ENCODE data around the gene PGC.

The PGC gene

GRCh38 chr6:41724228-41724580, 23.0 kb downstream of the PGC start:
- no peak overlapping the region for H3K4me3 Mint-ChIP-seq
- H3K27me3 Mint-ChIP-seq (ENCODE audit: low read depth) = no peaks in the 10 kb centered on the region
- H3K4me1 Mint-ChIP-seq (ENCODE audit: low read depth) = peaks cover 2% of the 10 kb centered on the region
- H3K9me3 Mint-ChIP-seq = no peaks in the 10 kb centered on the region
- no peak overlapping the region for H3K27ac Mint-ChIP-seq
- no peak for DNase-seq (ENCODE audit: low spot score)
- no peaks in the 10 kb centered on the region for H3K36me3 Mint-ChIP-seq (ENCODE audit: low read depth)

- Mint-ChIP-seq H3K27me3 (ENCODE audit: low read depth) (no peaks in the 10 kb centered on the region), H3K27ac (no peak overlapping the region), H3K36me3 (ENCODE audit: low read depth) (no peaks in the 10 kb centered on the region), H3K4me1 (ENCODE audit: low read depth) (peaks cover 2% of the 10 kb centered on the region), H3K9me3 (no peaks in the 10 kb centered on the region), H3K4me3 (no peak overlapping the region)
- no peak for DNase-seq (ENCODE audit: low spot score)
Measured at GRCh38 chr6:41723530-41724227, 23.5 kb downstream of the PGC start.

- DNase-seq (ENCODE audit: low spot score) = no peak
- Mint-ChIP-seq H3K4me3 (no peak overlapping the region), H3K36me3 (ENCODE audit: low read depth) (no peaks in the 10 kb centered on the region), H3K4me1 (ENCODE audit: low read depth) (peaks cover 2% of the 10 kb centered on the region), H3K9me3 (no peaks in the 10 kb centered on the region), H3K27ac (no peak overlapping the region), H3K27me3 (ENCODE audit: low read depth) (no peaks in the 10 kb centered on the region)
Measured at GRCh38 chr6:41722969-41723529, 24.1 kb downstream of the PGC start.

- H3K9me3 Mint-ChIP-seq = no peaks in the 10 kb centered on the region
- no peak overlapping the region for H3K27ac Mint-ChIP-seq
Measured at GRCh38 chr6:41721414-41721813, 25.8 kb downstream of the PGC start.

GRCh38 chr6:41720783-41721182, 26.4 kb downstream of the PGC start:
- H3K27ac Mint-ChIP-seq = no peak overlapping the region
- no peak overlapping the region for H3K4me3 Mint-ChIP-seq
- no peaks in the 10 kb centered on the region for H3K36me3 Mint-ChIP-seq (ENCODE audit: low read depth)
- H3K9me3 Mint-ChIP-seq = no peaks in the 10 kb centered on the region
- H3K4me1 Mint-ChIP-seq (ENCODE audit: low read depth) = peaks cover 3% of the 10 kb centered on the region
- H3K27me3 Mint-ChIP-seq (ENCODE audit: low read depth) = no peaks in the 10 kb centered on the region
- no peak for DNase-seq (ENCODE audit: low spot score)

More at GRCh38 chr6:41721414-41721813, 25.8 kb downstream of the PGC start:
- H3K27me3 Mint-ChIP-seq (ENCODE audit: low read depth) = no peaks in the 10 kb centered on the region
- no peak overlapping the region for H3K4me3 Mint-ChIP-seq
- H3K36me3 Mint-ChIP-seq (ENCODE audit: low read depth) = no peaks in the 10 kb centered on the region
- no peaks in the 10 kb centered on the region for H3K4me1 Mint-ChIP-seq (ENCODE audit: low read depth)
- no peak for DNase-seq (ENCODE audit: low spot score)

- Mint-ChIP-seq H3K9me3 (no peaks in the 10 kb centered on the region), H3K27me3 (ENCODE audit: low read depth) (no peaks in the 10 kb centered on the region), H3K4me1 (ENCODE audit: low read depth) (peaks cover 6% of the 10 kb centered on the region), H3K27ac (no peak overlapping the region), H3K36me3 (ENCODE audit: low read depth) (no peaks in the 10 kb centered on the region), H3K4me3 (no peak overlapping the region)
- no peak for DNase-seq (ENCODE audit: low spot score)
Measured at GRCh38 chr6:41720262-41720620, 27.0 kb downstream of the PGC start.

GRCh38 chr6:41719436-41720261, 27.5 kb downstream of the PGC start:
- H3K27me3 Mint-ChIP-seq (ENCODE audit: low read depth) = no peaks in the 10 kb centered on the region

GRCh38 chr6:41718828-41719227, 28.4 kb downstream of the PGC start:
- DNase-seq (ENCODE audit: low spot score) = no peak
- H3K27ac Mint-ChIP-seq = no peak overlapping the region
- no peaks in the 10 kb centered on the region for H3K9me3 Mint-ChIP-seq
- H3K4me3 Mint-ChIP-seq = no peak overlapping the region
- H3K36me3 Mint-ChIP-seq (ENCODE audit: low read depth) = no peaks in the 10 kb centered on the region
- H3K4me1 Mint-ChIP-seq (ENCODE audit: low read depth) = peaks cover 6% of the 10 kb centered on the region
- no peaks in the 10 kb centered on the region for H3K27me3 Mint-ChIP-seq (ENCODE audit: low read depth)

More at GRCh38 chr6:41719436-41720261, 27.5 kb downstream of the PGC start:
- Mint-ChIP-seq H3K4me3 (no peak overlapping the region), H3K36me3 (ENCODE audit: low read depth) (no peaks in the 10 kb centered on the region), H3K9me3 (no peaks in the 10 kb centered on the region), H3K4me1 (ENCODE audit: low read depth) (peaks cover 6% of the 10 kb centered on the region), H3K27ac (no peak overlapping the region)
- DNase-seq (ENCODE audit: low spot score) = no peak

GRCh38 chr6:41717392-41717736, 29.8 kb downstream of the PGC start:
- H3K9me3 Mint-ChIP-seq = no peaks in the 10 kb centered on the region
- H3K4me1 Mint-ChIP-seq (ENCODE audit: low read depth) = peaks cover 6% of the 10 kb centered on the region
- H3K27me3 Mint-ChIP-seq (ENCODE audit: low read depth) = no peaks in the 10 kb centered on the region
- DNase-seq (ENCODE audit: low spot score) = no peak
- H3K4me3 Mint-ChIP-seq = no peak overlapping the region
- no peaks in the 10 kb centered on the region for H3K36me3 Mint-ChIP-seq (ENCODE audit: low read depth)
- H3K27ac Mint-ChIP-seq = no peak overlapping the region

GRCh38 chr6:41716516-41717391, 30.4 kb downstream of the PGC start:
- H3K36me3 Mint-ChIP-seq (ENCODE audit: low read depth) = no peaks in the 10 kb centered on the region
- H3K4me1 Mint-ChIP-seq (ENCODE audit: low read depth) = peaks cover 6% of the 10 kb centered on the region
- no peak overlapping the region for H3K4me3 Mint-ChIP-seq
- no peaks in the 10 kb centered on the region for H3K9me3 Mint-ChIP-seq
- no peaks in the 10 kb centered on the region for H3K27me3 Mint-ChIP-seq (ENCODE audit: low read depth)
- no peak overlapping the region for H3K27ac Mint-ChIP-seq
- DNase-seq (ENCODE audit: low spot score) = no peak

- Mint-ChIP-seq H3K9me3 (no peaks in the 10 kb centered on the region), H3K27ac (peak overlapping the region; percentile 58), H3K36me3 (ENCODE audit: low read depth) (no peaks in the 10 kb centered on the region), H3K4me3 (no peak overlapping the region), H3K27me3 (ENCODE audit: low read depth) (no peaks in the 10 kb centered on the region), H3K4me1 (ENCODE audit: low read depth) (peaks cover 6% of the 10 kb centered on the region)
- no peak for DNase-seq (ENCODE audit: low spot score)
Measured at GRCh38 chr6:41715795-41716515, 31.2 kb downstream of the PGC start.

GRCh38 chr6:41714556-41715273, 32.5 kb downstream of the PGC start:
- no peaks in the 10 kb centered on the region for H3K36me3 Mint-ChIP-seq (ENCODE audit: low read depth)
- no peak for DNase-seq (ENCODE audit: low spot score)
- H3K4me1 Mint-ChIP-seq (ENCODE audit: low read depth) = peaks cover 6% of the 10 kb centered on the region
- H3K27me3 Mint-ChIP-seq (ENCODE audit: low read depth) = no peaks in the 10 kb centered on the region
- H3K9me3 Mint-ChIP-seq = no peaks in the 10 kb centered on the region
- H3K27ac Mint-ChIP-seq = no peak overlapping the region
- no peak overlapping the region for H3K4me3 Mint-ChIP-seq
